Spinal cord (tissue), 10 donors: ENCODE measurements around the gene CYP2R1. TPM values are rescaled to one million over a fixed set of nuclear protein-coding genes. Genes with fewer than 3 reads are reported as not detected.
"Not testable (repeated sequence)": the region's sequence is repeated elsewhere in the genome, so short reads cannot be mapped to it uniquely, and the experiment has no call there.

Experiments
- DNase-seq, 6 donors: peaks; one replicate each; pipeline versions ENCODE4 v3.0.0 to v3.0.0-alpha.2; 2013 to 2015; ENCODE audit warnings: low spot score in 6 of 6, low read depth in 4 of 6
- H3K27ac ChIP-seq: one replicate; pipeline ENCODE4 v1.5.1; 2013; ENCODE audit warnings: low read depth, low read length, control low read depth
- H3K27me3 ChIP-seq: one replicate; pipeline ENCODE4 v1.6.1; 2013; ENCODE audit warnings: low read length; ENCODE audit not compliant: control insufficient read depth, insufficient read depth
- H3K36me3 ChIP-seq: one replicate; pipeline ENCODE4 v1.6.1; 2013; ENCODE audit warnings: low read length; ENCODE audit not compliant: control insufficient read depth, insufficient read depth
- H3K4me1 ChIP-seq: one replicate; pipeline ENCODE4 v1.6.1; 2013; ENCODE audit warnings: low read length; ENCODE audit not compliant: control insufficient read depth, insufficient read depth
- H3K4me3 ChIP-seq: one replicate; pipeline ENCODE4 v1.5.1; 2013; ENCODE audit warnings: low read depth, low read length, control low read depth
- H3K9me3 ChIP-seq: one replicate; pipeline ENCODE4 v1.6.1; 2013; ENCODE audit warnings: low read length; ENCODE audit not compliant: control insufficient read depth, insufficient read depth
- WGBS: methylation state at CpG from one replicate; pipeline ENCODE4 v1.1.5; 2013; ENCODE audit warnings: missing lambda C conversion rate; ENCODE audit not compliant: insufficient coverage; 5-methylcytosine and 5-hydroxymethylcytosine counted together
- polyA plus RNA-seq, 2 donors: library from polyadenylated mRNA; unstranded; fragments of 120-200 nt; gene quantifications; one replicate each; pipeline ENCODE4 v1.2.1, GENCODE V29; 2013; ENCODE audit not compliant: insufficient read length in 2 of 2
- total RNA-seq, 2 donors: library from RNA; depleted of rRNA in 1 of 2; stranded (reverse); fragments of 120-200 nt in 1 of 2; fragments of >200 nt in 1 of 2; gene quantifications; one replicate each; pipeline versions ENCODE4 v1.2.3 to v1.2.4, GENCODE V29; 2013 to 2014
- donor health status: healthy.

CYP2R1 gene
- total and polyA plus RNA-seq, 4 donors = 17.6 to 23.4 (median 19.9) TPM

DNA sequence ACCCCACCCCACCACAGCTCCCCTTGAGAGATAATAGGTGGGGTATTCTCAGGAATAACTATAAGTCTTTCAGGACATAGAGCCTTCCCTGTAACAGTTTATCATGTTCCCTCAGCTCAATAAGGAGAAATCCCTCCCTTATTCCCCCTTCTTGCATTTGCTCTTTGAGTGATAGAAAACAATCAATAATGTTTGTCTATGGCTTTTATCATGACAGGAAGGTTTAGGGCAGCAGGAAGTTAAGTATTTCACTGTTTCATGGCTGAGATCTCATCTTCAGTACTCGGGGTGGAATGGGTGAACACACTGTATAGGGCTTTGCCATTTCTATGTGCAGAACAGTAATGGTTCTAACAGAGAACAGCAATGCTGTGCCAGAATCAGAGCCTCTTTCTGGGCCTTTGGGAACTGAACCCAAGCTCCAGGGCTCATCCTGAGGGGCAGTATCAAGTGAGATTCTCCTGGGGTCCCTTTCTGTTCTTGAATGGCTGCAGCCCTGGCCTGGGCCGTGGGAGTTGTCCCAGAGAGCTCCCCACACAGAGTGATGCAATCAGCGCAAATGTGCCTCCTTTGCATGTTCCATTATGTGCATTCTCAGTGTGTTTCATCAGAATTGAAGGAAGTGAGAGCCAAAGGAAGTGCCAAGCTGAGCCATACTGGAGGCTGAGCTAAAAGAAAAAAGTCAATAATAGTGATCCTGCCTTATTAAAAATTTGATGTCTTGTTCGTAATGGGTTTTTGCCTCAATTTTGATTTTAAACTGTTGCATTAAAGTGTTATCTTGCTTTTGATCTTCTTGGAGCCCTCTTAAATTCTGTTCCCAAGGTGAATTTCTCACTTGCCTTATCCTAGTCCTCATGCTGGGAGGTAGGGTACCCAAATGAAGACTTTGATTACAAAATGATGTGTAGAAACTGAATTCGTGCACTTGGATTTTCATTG, 2.9 kb upstream of the CYP2R1 start:
- Histone ChIP-seq H3K9me3 (no peaks in the 10 kb centered on the region), H3K27ac (no peak overlapping the region), H3K4me3 (no peak overlapping the region), H3K4me1 (peaks cover 22% of the 10 kb centered on the region), H3K36me3 (no peaks in the 10 kb centered on the region), H3K27me3 (no peaks in the 10 kb centered on the region)
- peak in 1 of 6 donors; percentile 11 for DNase-seq
- 68% methylated on average over 3 of the region's 5 CpGs for WGBS

DNA sequence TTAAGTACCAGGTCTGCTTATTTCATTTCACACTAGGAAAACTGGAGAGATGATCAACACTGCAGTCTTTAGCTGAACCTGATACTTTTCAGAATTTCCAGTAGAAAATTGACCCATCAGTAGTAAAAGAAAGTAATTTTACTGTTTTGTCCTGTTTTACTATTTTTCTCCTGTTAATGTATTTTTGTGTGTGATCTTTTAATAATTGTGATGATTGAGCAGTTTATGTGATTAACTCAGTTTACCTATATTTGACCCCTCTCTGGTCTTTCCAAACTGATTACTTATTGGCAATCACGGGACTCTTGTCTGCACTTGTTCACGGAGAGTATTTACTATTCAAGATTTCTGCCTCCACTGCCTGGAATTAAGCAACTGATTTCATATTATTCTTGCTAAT, 546 bp upstream of the CYP2R1 start:
- Histone ChIP-seq H3K36me3 (no peaks in the 10 kb centered on the region), H3K4me3 (peak overlapping the region; percentile 97), H3K9me3 (no peaks in the 10 kb centered on the region), H3K27ac (no peak overlapping the region), H3K4me1 (peaks cover 24% of the 10 kb centered on the region), H3K27me3 (no peaks in the 10 kb centered on the region)
- WGBS = no CpG with 5 or more reads among the region's 2 CpGs
- DNase-seq = no peak

DNA sequence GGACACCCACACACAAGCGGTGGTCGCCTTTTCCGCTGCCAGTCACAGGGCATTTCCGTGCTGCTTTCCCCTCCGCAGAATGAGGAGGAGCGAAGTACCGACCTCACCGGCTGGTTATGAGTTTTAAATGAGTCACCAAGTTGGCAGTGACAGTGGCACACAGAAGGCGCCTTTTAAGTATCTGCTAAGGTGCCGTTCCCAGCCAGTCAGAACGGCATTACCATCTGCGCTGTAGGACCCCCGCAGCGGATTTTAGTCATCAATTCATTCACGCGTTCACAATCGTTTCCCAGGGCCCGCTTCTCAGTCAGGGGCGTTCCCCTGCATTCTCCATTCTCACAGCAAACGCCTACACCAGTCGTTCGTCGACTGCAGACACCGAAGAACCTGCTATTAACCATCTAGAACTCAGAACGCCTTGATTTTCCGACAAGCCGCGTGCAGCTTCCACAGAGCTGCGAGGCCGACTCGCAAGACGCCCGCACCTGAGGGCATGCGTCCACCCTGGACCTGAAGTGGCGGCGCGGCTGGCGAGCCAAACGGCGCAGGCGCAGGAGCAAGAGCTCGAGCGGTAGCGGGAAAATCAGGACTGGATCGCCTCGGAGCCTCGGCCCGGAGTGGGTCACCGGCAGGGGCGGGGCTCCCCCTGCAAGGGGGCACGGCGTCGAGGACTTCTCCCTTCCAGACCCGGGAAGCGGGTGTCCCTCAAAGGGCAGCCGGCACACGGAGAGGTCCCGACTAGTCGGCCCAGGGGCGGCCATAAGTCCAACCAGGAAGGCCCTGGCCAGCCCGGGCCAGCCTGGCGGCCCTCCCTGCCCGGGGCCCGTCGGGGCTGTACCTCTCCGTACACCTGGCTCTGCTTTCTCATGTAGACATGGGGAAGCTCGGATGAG, 642 bp downstream of the CYP2R1 start:
- under 1% methylated on average over 67 of the region's 67 CpGs for WGBS
- Histone ChIP-seq H3K27me3 (no peaks in the 10 kb centered on the region), H3K4me1 (peaks cover 24% of the 10 kb centered on the region), H3K27ac (peak overlapping the region; percentile 79), H3K4me3 (peak overlapping the region; percentile 97), H3K9me3 (no peaks in the 10 kb centered on the region), H3K36me3 (no peaks in the 10 kb centered on the region)
- peak; percentile 79 to 97 (median 87) for DNase-seq

DNA sequence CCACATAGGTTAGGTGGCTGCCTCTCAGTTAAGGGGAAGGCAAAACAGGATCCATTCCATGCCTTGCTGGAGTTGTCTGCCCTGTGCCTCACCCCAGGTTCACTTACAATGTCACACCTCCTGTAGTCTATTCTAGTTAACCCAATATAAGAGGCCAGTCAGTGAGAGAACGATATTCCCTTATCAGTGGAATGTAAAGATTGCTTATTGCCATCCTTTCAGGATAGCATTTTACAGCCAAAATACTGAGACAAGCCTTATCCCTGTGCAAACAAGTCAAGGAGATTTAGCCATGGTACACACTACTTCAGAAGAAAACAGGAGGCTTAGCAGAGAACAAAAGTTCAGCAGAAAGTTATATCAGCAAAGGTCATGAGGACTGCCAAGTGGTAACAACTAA, 5.5 kb downstream of the CYP2R1 start:
- no peaks in the 10 kb centered on the region for H3K36me3 ChIP-seq
- no peak for DNase-seq
- H3K27me3 ChIP-seq = no peaks in the 10 kb centered on the region
- no peak overlapping the region for H3K27ac ChIP-seq
- H3K4me3 ChIP-seq = no peak overlapping the region
- peaks cover 15% of the 10 kb centered on the region for H3K4me1 ChIP-seq
- H3K9me3 ChIP-seq = no peaks in the 10 kb centered on the region
- no CpG with 5 or more reads among the region's 1 CpG for WGBS

DNA sequence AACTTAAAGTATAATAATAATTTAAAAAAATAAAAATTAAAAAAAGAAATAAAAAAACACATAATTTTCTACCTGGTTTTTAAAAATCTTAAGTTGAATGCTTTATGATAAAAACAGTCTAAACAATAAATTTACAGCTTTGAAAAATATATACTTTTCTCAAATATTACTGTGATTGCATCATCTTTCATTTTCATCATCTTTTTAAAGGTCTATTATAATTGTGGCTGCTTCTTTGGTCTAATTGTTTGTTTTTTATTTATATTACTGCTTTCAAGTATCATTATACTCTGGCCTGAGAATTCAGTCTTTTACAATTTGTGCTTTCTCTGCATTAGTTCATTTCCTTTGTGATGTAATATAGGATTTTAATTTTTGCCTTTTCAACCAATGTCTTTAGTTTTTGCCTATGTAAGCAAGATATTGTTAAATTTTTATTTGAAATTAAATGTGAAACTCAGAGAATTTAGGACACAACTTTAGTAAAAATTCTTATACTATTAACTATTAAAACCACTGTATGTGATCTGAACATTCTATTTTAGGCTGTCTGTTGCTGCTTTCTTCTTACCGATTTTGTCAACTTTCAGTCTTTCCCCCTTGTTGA, 7.3 kb downstream of the CYP2R1 start:
- no CpG with 5 or more reads among the region's 1 CpG for WGBS
- Histone ChIP-seq H3K27ac (no peak overlapping the region), H3K27me3 (no peaks in the 10 kb centered on the region), H3K4me3 (no peak overlapping the region), H3K36me3 (no peaks in the 10 kb centered on the region), H3K9me3 (no peaks in the 10 kb centered on the region), H3K4me1 (peaks cover under 1% of the 10 kb centered on the region)
- DNase-seq = no peak

DNA sequence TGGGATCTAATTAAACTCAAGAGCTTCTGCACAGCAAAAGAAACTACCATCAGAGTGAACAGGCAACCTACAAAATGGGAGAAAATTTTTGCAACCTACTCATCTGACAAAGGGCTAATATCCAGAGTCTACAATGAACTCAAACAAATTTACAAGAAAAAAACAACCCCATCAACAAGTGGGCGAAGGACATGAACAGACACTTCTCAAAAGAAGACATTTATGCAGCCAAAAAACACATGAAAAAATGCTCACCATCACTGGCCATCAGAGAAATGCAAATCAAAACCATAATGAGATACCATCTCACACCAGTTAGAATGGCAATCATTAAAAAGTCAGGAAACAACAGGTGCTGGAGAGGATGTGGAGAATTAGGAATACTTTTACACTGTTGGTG, 8.3 kb downstream of the CYP2R1 start:
- not testable (repeated sequence) for H3K27me3 ChIP-seq, H3K4me1 ChIP-seq, H3K36me3 ChIP-seq, DNase-seq, H3K4me3 ChIP-seq, H3K9me3 ChIP-seq, H3K27ac ChIP-seq
- WGBS = no CpG with 5 or more reads among the region's 1 CpG

DNA sequence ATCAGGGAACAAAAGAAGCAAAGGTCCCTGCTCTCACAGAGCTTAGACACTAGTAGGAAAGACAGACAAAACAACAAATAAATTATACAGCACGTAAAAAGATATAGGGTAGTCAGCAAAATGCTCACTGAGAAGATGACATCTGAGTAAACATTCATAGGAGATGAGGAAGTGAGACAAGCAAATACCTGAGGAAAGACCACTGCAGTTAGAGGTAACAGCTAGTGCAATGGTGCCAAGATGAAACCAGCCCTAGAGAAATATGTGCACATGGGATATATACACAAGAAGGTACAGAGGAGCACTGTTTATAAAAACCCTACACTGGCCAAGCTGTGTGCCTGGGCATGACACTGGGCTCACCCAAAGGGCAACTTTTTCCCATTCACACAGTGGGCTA, 9.8 kb downstream of the CYP2R1 start:
- Histone ChIP-seq H3K27ac (no peak overlapping the region), H3K36me3 (no peaks in the 10 kb centered on the region), H3K4me1 (no peaks in the 10 kb centered on the region), H3K4me3 (no peak overlapping the region), H3K27me3 (no peaks in the 10 kb centered on the region), H3K9me3 (no peaks in the 10 kb centered on the region)
- WGBS = no CpG with 5 or more reads among the region's 1 CpG
- DNase-seq = no peak

DNA sequence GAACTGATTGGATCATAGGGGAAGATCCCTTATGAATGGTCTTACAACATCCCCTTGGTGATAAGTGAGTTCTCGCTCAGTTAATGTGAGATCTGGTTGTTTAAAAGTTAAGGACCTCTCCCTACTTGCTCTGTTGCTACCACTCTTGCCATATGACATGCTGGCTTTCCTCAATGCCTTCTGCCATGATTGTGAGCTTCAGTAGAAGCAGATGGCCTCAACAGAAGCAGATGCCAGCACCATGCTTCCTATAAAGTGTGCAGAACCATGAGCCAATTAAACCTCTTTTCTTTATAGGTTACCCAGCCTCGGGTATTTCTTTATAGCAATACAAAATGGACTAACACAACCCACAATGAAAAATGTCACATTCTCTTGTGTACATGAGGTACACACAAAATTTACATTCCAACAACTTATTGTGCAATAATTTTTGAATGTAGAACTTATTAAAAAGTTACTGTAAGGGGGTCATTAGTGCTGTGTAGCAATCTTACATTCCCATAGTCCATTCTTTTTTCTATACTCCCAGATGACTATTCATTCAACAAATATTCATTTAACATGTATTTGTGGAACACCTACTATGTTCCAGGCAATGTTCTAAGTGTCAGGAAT, 10.3 kb downstream of the CYP2R1 start:
- Histone ChIP-seq H3K36me3 (no peaks in the 10 kb centered on the region), H3K9me3 (no peaks in the 10 kb centered on the region), H3K27ac (no peak overlapping the region), H3K27me3 (no peaks in the 10 kb centered on the region), H3K4me3 (no peak overlapping the region), H3K4me1 (no peaks in the 10 kb centered on the region)
- peak in 1 of 6 donors; percentile 57 for DNase-seq
- WGBS = no CpG with 5 or more reads among the region's 2 CpGs

DNA sequence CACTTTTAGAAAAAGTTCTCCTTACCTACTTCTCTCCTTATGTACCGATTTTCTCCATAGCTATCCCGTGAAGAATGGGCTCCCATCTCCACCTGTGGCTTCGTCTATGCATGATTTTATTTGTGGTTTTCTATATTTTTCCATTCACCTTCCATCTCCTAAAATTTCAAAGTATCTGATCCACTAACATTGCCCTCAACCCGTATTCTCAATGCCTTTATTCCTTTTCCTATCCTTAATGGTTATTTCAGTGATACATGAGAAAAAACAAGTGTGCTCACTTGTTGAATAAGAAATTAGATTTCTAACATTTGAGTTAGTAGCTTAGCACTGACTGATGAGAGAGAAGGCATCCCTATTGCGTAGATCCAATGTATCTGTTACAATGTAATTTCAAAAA, 16.9 kb downstream of the CYP2R1 start:
- Histone ChIP-seq H3K4me3 (no peak overlapping the region), H3K27me3 (no peaks in the 10 kb centered on the region), H3K36me3 (no peaks in the 10 kb centered on the region), H3K4me1 (no peaks in the 10 kb centered on the region), H3K27ac (no peak overlapping the region), H3K9me3 (no peaks in the 10 kb centered on the region)
- no peak for DNase-seq
- no CpG with 5 or more reads among the region's 5 CpGs for WGBS
